OCI-LY7 (cell line): Measurements from ENCODE around the gene PITHD1. TPM values are rescaled to one million over a fixed set of nuclear protein-coding genes. Genes with fewer than 3 reads are reported as not detected.

Experiments used
- BruUV-seq: library from RNA; stranded (reverse); fragments of 400-500 nt; replicated peaks from 2 replicates; lab custom pipeline; 2021; lab: Mats Ljungman, UMichigan
- CTCF ChIA-PET: fragments of 300-600 bp; sonication (Branson Sonifier 250); formaldehyde crosslinking; loops from one replicate; lab custom pipeline; 2022; ENCODE audit warnings: antibody characterized with exemption; ENCODE audit not compliant: unreplicated experiment; lab: Charles Lee
- POLR2A ChIA-PET: fragments of 300-600 bp; sonication (Branson Sonifier 250); formaldehyde crosslinking; loops from one replicate; lab custom pipeline; 2022; ENCODE audit warnings: antibody characterized with exemption; lab: Charles Lee
- DNase-seq: peaks from one replicate; pipeline ENCODE4 v3.0.0-alpha.2; 2015; ENCODE audit warnings: low spot score
- H2AFZ ChIP-seq: fragments of 200-600 bp; sonication (generic), shearing (Covaris generic); 2 replicates; pipeline ENCODE4 v1.6.1; 2014; ENCODE audit warnings: mild to moderate bottlenecking, antibody characterized with exemption, low read length, moderate library complexity
- H3K27ac ChIP-seq: fragments of 200-600 bp; sonication (generic); 2 replicates; pipeline ENCODE4 v1.5.1; 2014; ENCODE audit warnings: mixed run types, low read depth, mild to moderate bottlenecking, moderate library complexity, low read length, inconsistent platforms; ENCODE audit not compliant: poor library complexity, severe bottlenecking
- H3K36me3 ChIP-seq: fragments of 200-600 bp; sonication (generic); 2 replicates; pipeline ENCODE4 v1.6.1; 2014; ENCODE audit warnings: mild to moderate bottlenecking, antibody characterized with exemption, low read length, moderate library complexity, mixed read lengths; ENCODE audit not compliant: insufficient read depth
- H3K4me1 ChIP-seq: fragments of 200-600 bp; sonication (generic); 2 replicates; pipeline ENCODE4 v1.5.1; 2014; ENCODE audit warnings: mild to moderate bottlenecking, low read length; ENCODE audit not compliant: insufficient read depth, poor library complexity, severe bottlenecking
- H3K4me2 ChIP-seq: fragments of 200-600 bp; sonication (generic); 2 replicates; pipeline ENCODE4 v1.6.1; 2014; ENCODE audit warnings: mild to moderate bottlenecking, low read length
- H3K4me3 ChIP-seq: fragments of 200-600 bp; sonication (generic); 2 replicates; pipeline ENCODE4 v1.5.1; 2014; ENCODE audit warnings: mild to moderate bottlenecking, low read depth, low read length; ENCODE audit not compliant: poor library complexity, severe bottlenecking
- H3K79me2 ChIP-seq: fragments of 200-600 bp; sonication (generic); 2 replicates; pipeline ENCODE4 v1.6.1; 2016; ENCODE audit warnings: low read depth, mild to moderate bottlenecking, low read length, moderate library complexity, mixed read lengths; ENCODE audit not compliant: insufficient read depth
- H3K9me2 ChIP-seq: fragments of 200-600 bp; sonication (generic); 2 replicates; pipeline ENCODE4 v1.6.1; 2016; ENCODE audit warnings: mild to moderate bottlenecking, low read length, mixed read lengths; ENCODE audit not compliant: insufficient read depth
- H3K9me3 ChIP-seq: fragments of 200-600 bp; sonication (generic); 2 replicates; pipeline ENCODE4 v1.6.1; 2014; ENCODE audit warnings: mild to moderate bottlenecking, mixed run types, low read length, mixed read lengths
- H4K20me1 ChIP-seq: fragments of 200-600 bp; sonication (generic); 2 replicates; pipeline ENCODE4 v1.6.1; 2014; ENCODE audit warnings: mild to moderate bottlenecking, antibody characterized with exemption, low read length, moderate library complexity, mixed read lengths; ENCODE audit not compliant: insufficient read depth
- EZH2phosphoT487 ChIP-seq: fragments of 200-600 bp; sonication (generic); IDR thresholded peaks from 2 replicates; pipeline ENCODE4 v1.6.1; 2018; ENCODE audit warnings: low read depth, borderline replicate concordance, mild to moderate bottlenecking, mixed run types, antibody characterized with exemption, low read length, moderate library complexity, mixed read lengths
- intact Hi-C: fragments of 100-400 bp; cut with micrococcal nuclease; formaldehyde crosslinking; loops from one replicate; pipeline ENCODE4 v1.10.0; 2022; ENCODE audit not compliant: unreplicated experiment
- total RNA-seq, 2 experiments: library from RNA; depleted of rRNA in 1 of 2; stranded (reverse); fragments of >200 nt in 1 of 2; shearing (Covaris generic) in 1 of 2; gene quantifications; 2 replicates each; pipeline ENCODE4 v1.2.3, GENCODE V29; 2014 to 2022
- TF ChIP-seq, protein P1 (sequence below): fragments of 200-600 bp; sonication (generic); conservative IDR thresholded peaks from 2 replicates; pipeline ENCODE4 v1.5.1; 2014; ENCODE audit warnings: mild to moderate bottlenecking, antibody characterized with exemption, low read length, moderate library complexity, mixed read lengths

Gene PITHD1
- total RNA-seq, 2 experiments from 2014 or later, result 63.6 to 89.9 TPM

DNA sequence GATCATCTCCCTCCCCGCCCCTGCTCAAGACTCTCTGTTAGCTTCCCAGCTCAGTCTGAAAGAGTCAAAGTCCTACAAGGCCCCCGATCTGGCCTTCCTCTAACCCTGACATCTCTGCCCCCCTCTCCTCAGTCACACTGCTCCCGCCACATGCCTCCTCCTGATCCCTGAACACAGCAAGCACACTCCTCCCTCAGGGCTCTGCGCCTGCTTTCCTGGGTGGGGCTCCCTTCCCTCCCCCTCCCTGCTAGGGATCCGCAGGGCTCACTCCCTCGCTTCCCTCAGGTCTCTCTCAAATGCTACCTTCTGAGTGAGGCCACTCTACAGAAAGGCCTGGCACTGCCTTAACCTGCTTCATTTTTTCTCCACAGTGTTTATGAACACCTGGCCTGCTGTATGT, 28.1 kb downstream of the PITHD1 start:
- TF ChIP-seq EZH2phosphoT487, result no peak
- TF ChIP-seq, protein P1, sequence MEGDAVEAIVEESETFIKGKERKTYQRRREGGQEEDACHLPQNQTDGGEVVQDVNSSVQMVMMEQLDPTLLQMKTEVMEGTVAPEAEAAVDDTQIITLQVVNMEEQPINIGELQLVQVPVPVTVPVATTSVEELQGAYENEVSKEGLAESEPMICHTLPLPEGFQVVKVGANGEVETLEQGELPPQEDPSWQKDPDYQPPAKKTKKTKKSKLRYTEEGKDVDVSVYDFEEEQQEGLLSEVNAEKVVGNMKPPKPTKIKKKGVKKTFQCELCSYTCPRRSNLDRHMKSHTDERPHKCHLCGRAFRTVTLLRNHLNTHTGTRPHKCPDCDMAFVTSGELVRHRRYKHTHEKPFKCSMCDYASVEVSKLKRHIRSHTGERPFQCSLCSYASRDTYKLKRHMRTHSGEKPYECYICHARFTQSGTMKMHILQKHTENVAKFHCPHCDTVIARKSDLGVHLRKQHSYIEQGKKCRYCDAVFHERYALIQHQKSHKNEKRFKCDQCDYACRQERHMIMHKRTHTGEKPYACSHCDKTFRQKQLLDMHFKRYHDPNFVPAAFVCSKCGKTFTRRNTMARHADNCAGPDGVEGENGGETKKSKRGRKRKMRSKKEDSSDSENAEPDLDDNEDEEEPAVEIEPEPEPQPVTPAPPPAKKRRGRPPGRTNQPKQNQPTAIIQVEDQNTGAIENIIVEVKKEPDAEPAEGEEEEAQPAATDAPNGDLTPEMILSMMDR, result no peak
- POLR2A ChIA-PET, result no interaction called here

DNA sequence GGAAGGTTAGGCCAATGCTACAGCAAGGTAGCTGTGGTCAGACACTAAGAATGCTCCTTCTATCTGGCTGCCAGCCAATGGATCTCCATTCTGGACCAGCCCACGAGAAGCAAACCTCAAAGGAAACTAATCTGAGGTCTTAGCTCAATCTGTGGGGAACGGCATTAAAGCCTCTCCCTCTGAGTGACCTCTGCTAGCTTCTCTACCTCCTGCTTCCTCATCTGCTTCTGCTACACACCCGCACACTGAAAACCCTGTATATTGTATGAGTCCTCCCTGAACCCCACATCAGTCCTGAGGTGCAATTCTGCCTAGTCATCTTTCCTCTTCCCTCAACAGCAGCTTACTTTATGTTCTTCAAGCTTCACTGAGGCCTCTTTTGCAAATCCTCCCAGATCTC, 29.2 kb downstream of the PITHD1 start:
- ChIA-PET CTCF (interaction anchor here (0.8 kb wide), 1 partner anchor 104 kb away, joined by 3 read pairs; no protein-coding TSS in a partner anchor), POLR2A (interaction anchor here (1.2 kb wide), 1 partner anchor 18 kb away, joined by 4 read pairs; the partner anchor contains the start of gene HMGCL)
- no peaks in the 10 kb centered on the region for H3K9me3 ChIP-seq
- no peak for DNase-seq
- H3K79me2 ChIP-seq, result no peaks in the 10 kb centered on the region
- H3K4me2 ChIP-seq, result peak overlapping the region; percentile 11; the same call in 1 of the 2 replicates
- H3K4me3 ChIP-seq, result no peak overlapping the region
- no peak overlapping the region for H3K27ac ChIP-seq
- no peaks in the 10 kb centered on the region for H4K20me1 ChIP-seq
- TF ChIP-seq EZH2phosphoT487, result no peak
- TF ChIP-seq, protein P1, result no peak
- H3K4me1 ChIP-seq, result peaks cover 46% of the 10 kb centered on the region
- H3K9me2 ChIP-seq, result no peaks in the 10 kb centered on the region
- no peak overlapping the region for H2AFZ ChIP-seq
- BruUV-seq, result no TSS peak
- intact Hi-C loops, result no loop called here
- H3K36me3 ChIP-seq, result no peaks in the 10 kb centered on the region

More for the DNA sequence above, 28.1 kb downstream of the PITHD1 start:
- BruUV-seq, result no TSS peak
- Histone ChIP-seq H3K79me2 (no peaks in the 10 kb centered on the region), H3K4me3 (no peak overlapping the region), H3K9me3 (no peaks in the 10 kb centered on the region), H3K4me1 (peaks cover 47% of the 10 kb centered on the region), H2AFZ (no peak overlapping the region), H3K36me3 (no peaks in the 10 kb centered on the region), H4K20me1 (no peaks in the 10 kb centered on the region), H3K27ac (no peak overlapping the region), H3K9me2 (no peaks in the 10 kb centered on the region), H3K4me2 (no peak overlapping the region)
- no peak for DNase-seq
- intact Hi-C loops, result no loop called here
- CTCF ChIA-PET, result no interaction called here

DNA sequence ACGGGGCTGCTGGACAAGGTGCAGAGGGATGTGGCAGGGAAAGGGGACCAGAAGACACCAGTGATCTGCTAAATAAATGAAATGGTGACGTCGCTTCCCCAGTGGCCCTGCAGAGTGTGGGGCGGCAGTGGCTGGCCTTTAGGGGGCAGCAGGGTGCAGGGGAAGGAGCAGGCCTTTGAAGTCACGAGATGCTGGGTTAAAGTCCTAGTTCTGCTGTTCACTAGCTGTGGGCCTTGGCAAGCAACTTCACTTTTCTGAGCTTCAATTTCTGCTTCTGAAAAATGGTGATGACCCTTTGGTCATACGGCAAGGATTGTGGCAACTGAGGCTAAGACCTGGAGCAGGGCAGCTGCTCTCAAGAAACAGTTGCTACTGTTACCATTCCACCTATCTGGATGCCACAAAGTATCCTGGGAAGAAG, 31.5 kb downstream of the PITHD1 start:
- CTCF ChIA-PET, result interaction anchor here (0.6 to 2.3 kb wide), 4 partner anchors 12 to 325 kb away, joined by 4 to 20 read pairs (median 12); no protein-coding TSS in a partner anchor
- DNase-seq, result peak; percentile 86
- no peaks in the 10 kb centered on the region for H3K36me3 ChIP-seq
- H3K4me2 ChIP-seq, result peak overlapping the region; percentile 29; the same call in 1 of the 2 replicates
- H3K9me3 ChIP-seq, result no peaks in the 10 kb centered on the region
- H4K20me1 ChIP-seq, result no peaks in the 10 kb centered on the region
- peak overlapping the region; percentile 41; the same call in 1 of the 2 replicates for H2AFZ ChIP-seq
- intact Hi-C loops, result loop anchor here (1.0 kb wide), 3 partner anchors 45 to 107 kb away; partner anchors contain the start of gene FUCA1
- TF ChIP-seq EZH2phosphoT487, result no peak
- TF ChIP-seq, protein P1, result peak; percentile 89
- no peaks in the 10 kb centered on the region for H3K9me2 ChIP-seq
- BruUV-seq, result no TSS peak
- no peaks in the 10 kb centered on the region for H3K79me2 ChIP-seq
- peaks cover 41% of the 10 kb centered on the region for H3K4me1 ChIP-seq
- peak overlapping the region; percentile 25 for H3K27ac ChIP-seq
- no peak overlapping the region for H3K4me3 ChIP-seq
- POLR2A ChIA-PET, result interaction anchor here (0.6 to 1.3 kb wide), 3 partner anchors 64 to 107 kb away, joined by 3 to 4 read pairs (median 3); no protein-coding TSS in a partner anchor
